GM21529 (cell line): Measurements from ENCODE around the gene RPN2.

Experiments
- ATAC-seq: cut with Tn5 transposase; IDR thresholded peaks from one replicate; pipeline ENCODE4 v1.9.1; 2021; ENCODE audit not compliant: unreplicated experiment

RPN2 gene

DNA sequence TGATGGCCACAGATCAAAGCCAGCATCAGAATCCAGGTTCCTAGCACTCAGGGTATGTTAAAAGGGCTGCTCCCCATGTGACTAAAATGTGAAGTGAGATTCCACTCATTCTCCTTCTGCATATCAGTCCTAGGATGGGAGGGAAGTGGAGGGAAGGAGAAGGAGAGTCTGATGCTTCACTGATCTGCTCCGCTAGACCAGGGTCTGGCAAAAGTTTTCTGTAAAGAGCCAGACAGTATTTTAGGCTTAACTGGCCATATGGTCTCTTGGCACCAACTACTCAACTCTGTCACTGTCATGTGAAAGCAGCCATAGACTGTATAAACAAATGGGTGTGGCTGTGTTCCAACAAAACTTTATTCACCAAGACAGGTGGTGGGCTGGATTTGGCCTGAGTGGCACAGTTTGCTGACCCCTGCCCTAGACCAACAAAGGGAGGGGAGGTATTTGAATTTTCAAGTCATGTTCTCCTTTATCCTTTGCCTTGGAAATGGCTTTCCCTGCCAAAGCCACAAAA is 59.9 kb downstream of the RPN2 start:
- no peak for ATAC-seq

- ATAC-seq, result no peak
Observed at GRCh38 chr20:37240337-37241067, 61.4 kb downstream of the RPN2 start.

- no peak for ATAC-seq
Observed at GRCh38 chr20:37242503-37242902, 63.4 kb downstream of the RPN2 start.

DNA sequence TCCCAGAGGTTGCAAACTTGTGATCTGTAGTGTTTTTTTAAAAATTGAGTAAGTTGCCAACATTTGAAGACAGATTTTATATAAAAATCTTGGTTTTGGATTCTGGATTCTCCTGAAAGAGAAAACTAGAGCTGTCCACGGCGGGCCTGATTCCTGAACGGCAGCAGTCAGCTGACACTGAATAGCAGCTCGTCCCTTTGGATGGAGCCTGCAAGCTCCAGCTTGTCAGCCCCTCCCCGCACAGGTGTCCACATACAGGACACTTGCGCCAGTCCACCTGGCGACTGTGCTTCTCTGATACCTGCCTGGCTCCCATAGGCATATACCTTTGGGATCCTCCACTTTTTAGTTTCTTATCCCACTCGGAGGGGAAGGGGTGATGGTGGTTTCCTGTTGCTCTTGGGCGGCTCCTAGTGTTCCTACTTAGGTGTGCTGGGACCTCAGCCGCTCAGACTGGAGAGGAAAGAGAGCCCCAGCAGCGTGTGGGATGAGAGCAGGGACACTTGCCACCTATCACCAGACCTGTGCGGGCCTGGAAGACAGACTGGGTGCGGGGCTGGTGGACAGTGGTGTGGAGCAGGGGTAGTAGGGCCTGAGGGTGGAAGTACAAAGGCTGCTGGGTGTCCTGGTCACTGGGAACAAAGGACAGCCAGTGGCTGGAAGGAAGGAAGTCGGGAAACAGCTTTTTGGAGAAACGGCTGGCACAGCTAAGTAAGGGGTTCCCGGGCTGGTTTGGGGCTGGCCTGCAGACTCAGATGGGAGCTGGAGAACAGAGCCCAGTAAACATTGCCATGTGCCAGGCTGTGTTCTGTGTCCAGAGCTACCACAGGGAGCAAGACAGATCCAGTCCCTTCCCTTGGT is 64.2 kb downstream of the RPN2 start:
- no peak for ATAC-seq

DNA sequence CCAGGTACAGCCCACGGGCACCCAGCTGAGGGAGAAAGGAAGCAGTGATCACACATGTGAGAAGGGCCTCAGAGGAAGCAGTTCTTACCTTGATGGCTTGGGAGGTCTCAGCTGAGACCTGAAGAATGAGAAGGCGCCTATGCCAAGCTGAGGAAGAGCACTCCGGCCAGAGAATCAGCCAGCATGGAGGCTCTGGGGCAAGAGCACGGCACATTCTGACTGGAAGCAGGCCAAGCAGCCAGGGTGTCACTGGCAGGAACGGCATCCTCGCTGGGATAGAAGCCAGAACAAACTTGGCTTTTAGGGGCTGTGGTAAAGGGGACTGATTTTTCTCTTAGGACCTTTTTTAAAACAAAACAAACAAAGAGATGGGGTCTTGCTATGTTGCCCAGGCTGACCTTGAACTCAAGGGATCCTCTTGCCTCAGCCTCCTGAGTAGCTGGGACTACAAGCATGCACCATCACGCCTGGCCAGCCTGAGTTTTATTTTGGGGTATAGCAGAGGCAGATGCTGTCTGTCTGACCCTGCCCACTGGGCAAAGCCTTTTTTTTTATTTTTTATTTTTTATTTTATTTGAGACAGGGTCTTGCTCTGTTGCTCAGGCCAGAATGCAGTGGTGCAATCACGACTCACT is 64.9 kb downstream of the RPN2 start:
- no peak for ATAC-seq

DNA sequence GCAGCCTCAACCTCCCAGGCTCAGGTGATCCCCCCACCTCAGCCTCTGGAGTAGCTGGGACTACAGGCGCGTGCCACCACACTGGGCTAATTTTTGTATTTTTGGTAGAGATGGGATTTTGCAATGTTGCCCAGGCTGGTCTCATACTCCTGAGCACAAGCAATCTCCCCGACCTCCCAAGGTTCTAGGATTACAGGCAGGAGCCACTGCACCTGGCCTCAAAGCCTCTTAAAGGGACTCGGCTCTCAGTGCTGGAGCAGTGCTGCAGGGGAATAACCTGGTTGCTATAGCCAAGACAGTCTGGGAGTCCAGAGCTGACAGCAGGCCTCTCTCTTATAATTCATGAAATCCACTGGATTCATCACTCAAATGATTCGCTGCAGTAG is 65.4 kb downstream of the RPN2 start:
- ATAC-seq, result no peak

DNA sequence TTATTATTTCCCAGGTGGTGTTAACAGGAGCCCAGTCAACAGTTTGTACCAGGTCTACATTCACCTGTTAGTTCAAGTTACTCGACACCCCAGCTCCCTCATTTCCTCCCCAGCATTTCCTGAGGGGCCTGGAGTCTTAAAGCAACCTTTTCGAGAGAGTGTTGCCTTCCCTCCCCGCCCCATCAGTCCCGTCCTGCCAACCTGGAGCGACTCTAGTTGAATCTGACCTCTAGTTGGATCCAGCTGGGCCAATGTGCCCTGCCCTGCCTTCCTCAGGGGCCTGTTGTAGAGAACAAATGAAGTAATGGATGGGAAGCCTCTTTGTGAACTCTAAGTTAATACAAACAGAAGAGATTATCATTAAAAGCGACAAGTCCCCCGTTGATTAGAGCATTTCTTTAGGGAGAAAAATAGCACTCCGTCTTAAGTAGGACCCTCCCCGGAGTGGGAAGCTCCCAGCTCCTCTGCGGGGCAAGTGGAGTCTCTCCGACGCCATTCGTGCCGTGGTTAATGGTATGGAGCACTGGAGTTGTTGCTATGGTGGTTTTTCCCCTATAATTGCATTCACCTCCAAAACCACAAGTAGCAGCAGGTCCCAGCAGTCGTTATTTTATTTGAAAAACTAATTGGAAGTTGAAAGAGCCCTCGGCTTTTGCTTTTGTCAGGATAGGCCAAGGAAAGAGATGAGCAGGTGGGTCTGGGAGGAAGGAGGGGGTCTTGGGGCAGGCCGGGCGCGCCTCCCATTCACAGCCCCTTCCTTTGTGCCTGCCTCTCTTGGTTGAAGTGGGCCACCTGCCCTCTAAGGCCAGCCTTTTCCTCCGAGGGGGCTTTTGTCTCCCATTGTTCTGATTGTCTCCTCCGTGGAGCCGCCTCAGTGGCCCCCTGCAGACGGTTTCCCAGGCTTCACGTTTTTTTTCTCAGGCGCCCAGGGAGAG is 66.4 kb downstream of the RPN2 start:
- ATAC-seq, result no peak

DNA sequence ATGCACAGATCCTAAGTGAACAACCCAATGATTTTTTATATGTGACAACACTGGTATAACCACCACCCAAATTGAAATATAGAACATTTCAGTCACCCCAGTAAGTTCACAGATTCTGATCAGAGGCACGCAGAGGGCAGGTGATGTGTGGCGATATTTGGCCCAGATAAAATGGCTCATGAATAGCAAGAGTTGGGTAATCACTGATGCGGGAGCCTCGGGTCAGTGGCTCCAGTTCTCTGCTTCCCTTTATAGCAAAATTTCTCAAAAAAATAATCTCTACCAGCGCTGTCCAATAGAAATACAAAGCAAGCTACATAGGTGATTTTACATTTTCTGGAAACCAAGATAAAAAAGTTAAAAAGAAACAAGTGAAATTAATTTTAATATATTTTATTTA is 67.6 kb downstream of the RPN2 start:
- no peak for ATAC-seq

DNA sequence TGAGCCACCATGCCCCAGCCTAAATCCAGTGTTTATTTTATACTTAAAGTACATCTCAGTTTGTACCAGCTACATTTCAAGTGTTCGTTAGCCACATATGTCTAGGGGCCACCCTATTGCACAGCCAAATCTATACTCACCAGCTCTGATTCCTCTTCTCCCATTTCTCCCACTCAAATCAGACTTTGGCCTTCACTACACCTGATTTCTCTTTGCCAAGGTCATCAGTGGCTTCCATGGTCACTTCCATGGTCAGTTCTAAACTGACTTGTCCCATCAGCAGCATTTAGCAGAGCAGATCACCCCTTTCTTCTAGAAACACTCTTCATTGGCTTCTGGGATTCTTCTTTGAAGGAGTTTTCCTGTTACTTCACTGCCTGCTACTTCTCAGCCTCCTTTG is 68.4 kb downstream of the RPN2 start:
- ATAC-seq, result no peak

DNA sequence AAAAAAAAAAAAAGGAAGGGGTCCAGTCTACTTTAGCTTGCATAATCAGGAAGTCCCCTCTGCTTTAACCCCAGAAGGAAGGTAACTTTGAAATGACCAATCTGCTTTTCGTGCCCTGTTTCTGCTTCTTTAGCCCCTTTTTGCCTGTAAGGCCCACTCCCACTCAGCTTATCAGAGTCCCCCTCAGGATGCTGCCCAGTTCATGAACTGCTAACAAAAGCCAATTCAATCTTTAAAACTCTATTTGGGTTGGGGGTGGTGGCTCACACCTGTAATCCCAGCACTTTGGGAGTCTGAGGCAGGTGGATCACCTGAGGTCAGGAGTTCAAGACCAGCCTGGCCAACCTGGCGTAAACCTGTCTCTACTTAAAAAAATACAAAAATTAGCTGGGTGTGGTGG is 70.2 kb downstream of the RPN2 start:
- ATAC-seq, result no peak

- ATAC-seq, result no peak
Observed at GRCh38 chr20:37251825-37252477, 72.8 kb downstream of the RPN2 start.

DNA sequence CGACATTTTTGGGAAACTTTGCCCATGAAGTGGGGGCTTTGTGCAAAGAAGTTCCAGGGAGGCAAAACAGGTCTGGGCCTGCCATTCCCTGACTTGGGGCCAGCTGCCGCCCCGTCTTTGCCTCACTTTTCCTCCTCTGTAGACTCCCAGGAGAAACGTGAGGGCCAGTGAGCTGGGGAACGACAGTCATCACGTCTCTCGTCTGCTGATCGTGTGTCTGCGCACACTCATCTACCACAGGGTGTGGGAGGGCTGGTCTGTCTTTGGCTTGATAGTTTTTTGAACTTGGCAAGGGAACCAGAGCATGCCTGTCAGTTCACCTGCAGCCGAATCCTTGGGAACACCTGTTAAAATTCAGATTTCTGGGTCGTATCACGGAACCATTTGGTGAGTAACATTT is 74.0 kb downstream of the RPN2 start:
- no peak for ATAC-seq

DNA sequence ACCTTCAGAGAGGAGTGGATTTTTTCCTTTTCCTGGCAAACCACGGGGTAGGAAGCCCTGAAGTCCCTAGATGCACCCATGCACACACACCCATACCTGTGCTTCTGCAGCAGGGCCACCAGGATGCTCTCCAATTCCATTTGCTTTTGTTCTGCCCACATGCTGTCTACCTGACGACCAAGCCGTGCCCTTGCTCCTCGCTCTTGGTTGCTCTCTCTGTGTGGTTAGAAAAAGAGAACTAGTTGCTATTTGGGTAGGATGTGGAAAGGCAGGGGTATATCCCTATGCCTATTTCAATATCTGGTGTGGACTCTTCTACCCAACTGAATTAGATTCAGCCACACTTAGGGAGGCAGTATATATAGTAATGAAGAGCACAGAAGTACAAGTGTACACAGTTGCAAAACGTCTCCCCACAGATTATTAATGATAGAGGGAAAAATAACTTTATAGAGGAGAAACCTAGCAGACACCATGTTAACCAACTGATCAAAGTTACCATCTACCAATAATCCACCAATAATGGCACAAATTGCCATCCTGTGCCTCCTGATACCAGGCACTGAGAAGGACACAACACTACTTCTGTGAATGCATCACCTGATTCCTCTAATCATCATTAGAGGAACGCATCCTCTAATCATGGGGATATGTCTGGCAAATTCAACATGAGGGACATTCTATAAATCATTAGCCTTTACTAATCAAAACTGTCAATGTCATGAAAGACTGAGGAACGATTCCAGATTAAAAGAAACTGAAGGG is 75.2 kb downstream of the RPN2 start:
- ATAC-seq, result no peak

- no peak for ATAC-seq
Observed at GRCh38 chr20:37256286-37256685, 77.2 kb downstream of the RPN2 start.

GRCh38 chr20:37257530-37257929 is 78.4 kb downstream of the RPN2 start:
- ATAC-seq, result no peak

DNA sequence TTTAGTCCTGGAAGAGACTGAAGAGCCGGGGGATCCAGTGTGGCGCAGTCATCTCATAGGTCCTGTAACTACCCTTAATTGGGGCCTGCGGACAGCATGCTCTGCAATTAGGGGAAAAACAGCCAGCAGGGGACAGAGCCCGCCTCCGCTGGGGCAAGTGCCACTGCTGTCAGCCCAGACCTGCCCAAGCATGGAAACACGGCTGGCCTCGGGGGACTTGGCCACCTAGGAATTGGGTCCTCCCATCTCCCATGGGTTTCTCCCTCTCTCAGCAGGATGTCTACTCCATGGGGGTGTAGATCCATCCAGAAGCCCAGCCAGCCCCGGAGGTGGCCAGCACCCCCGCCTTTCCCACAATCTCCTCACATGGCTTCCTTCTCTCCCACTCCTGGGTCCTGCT is 78.9 kb downstream of the RPN2 start:
- no peak for ATAC-seq

- ATAC-seq, result no peak
Observed at GRCh38 chr20:37259031-37259430, 79.9 kb downstream of the RPN2 start.

DNA sequence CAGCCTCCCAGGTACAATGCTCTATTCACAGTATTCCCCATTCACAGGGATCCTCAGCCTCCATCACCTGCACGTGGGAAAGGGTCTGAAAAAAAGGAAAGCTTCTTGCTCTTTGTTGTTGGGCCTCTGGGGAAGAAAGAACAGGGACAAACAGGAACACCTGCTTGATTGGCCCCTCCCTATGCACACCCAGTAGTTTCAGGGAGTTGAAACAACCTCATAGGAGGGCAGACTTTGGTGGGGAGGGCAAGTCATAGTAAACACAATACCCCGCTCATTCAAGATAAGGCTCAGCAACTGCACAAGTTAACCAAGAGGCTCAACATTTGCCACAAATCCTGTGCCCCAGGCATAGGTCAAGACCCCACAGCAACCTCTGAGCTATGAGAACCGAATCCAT is 80.7 kb downstream of the RPN2 start:
- no peak for ATAC-seq

GRCh38 chr20:37260923-37261322 is 81.8 kb downstream of the RPN2 start:
- no peak for ATAC-seq
